HL-60 (cell line): ENCODE data around the gene RFX1.

ENCODE experiments used
- DNase-seq, 2 experiments: peaks; one replicate each; pipeline ENCODE4 v3.0.0-alpha.2; 2010 to 2020; ENCODE audit warnings: low read depth in 1 of 2, low spot score in 1 of 2
- H3K27ac ChIP-seq: fragments of 250-450 bp; sonication (Bioruptor Pico); replicated peaks from 2 replicates; pipeline ENCODE4 v1.5.1; 2020; ENCODE audit warnings: mild to moderate bottlenecking, moderate library complexity
- H3K27me3 ChIP-seq: fragments of 250-450 bp; sonication (Bioruptor Pico); 2 replicates; pipeline ENCODE4 v1.5.1; 2021; ENCODE audit warnings: mild to moderate bottlenecking, moderate library complexity; ENCODE audit not compliant: insufficient read depth, poor library complexity, severe bottlenecking
- H3K4me3 ChIP-seq: replicated peaks from 2 replicates; pipeline ENCODE4 v1.5.1; 2011; ENCODE audit warnings: mild to moderate bottlenecking, control low read depth, low read length; ENCODE audit not compliant: insufficient read depth
- CTCF ChIP-seq: IDR thresholded peaks from one replicate; pipeline ENCODE4 v1.5.1; 2011; ENCODE audit warnings: low read length, control low read depth, inconsistent platforms; ENCODE audit not compliant: insufficient read depth
- GABPA ChIP-seq: IDR thresholded peaks from 2 replicates; pipeline ENCODE4 v1.6.1; 2012; ENCODE audit warnings: low read depth
- POLR2AphosphoS5 ChIP-seq: IDR thresholded peaks from 2 replicates; pipeline ENCODE4 v1.6.1; 2012; ENCODE audit warnings: low read depth
- REST ChIP-seq: IDR thresholded peaks from 2 replicates; pipeline ENCODE4 v1.6.1; 2012; ENCODE audit warnings: low read depth; ENCODE audit not compliant: insufficient replicate concordance
- SPI1 ChIP-seq: IDR thresholded peaks from 2 replicates; pipeline ENCODE4 v1.6.1; 2012; ENCODE audit warnings: low read depth, mild to moderate bottlenecking, borderline replicate concordance

RFX1 gene

GRCh38 chr19:13986348-13986904 lies 19.7 kb downstream of the RFX1 start:
- peak; percentile 95 to 99 for DNase-seq
- TF ChIP-seq REST, result no peak
- peak; percentile 94 for TF ChIP-seq SPI1
- peak; percentile 80 for TF ChIP-seq POLR2AphosphoS5
- no peak for TF ChIP-seq CTCF
- 0 out of 2 replicates have a peak, but pooled peaks have one; percentile 3 for TF ChIP-seq GABPA
- H3K27me3 ChIP-seq, result no peaks in the 10 kb centered on the region
- no peak overlapping the region for H3K4me3 ChIP-seq
- peak overlapping the region; percentile 98 for H3K27ac ChIP-seq

- Histone ChIP-seq H3K27ac (peak overlapping the region; percentile 98), H3K27me3 (no peaks in the 10 kb centered on the region), H3K4me3 (no peak overlapping the region)
- TF ChIP-seq SPI1 (no peak), REST (no peak), POLR2AphosphoS5 (no peak), GABPA (no peak), CTCF (no peak)
- no peak for DNase-seq
These were observed 20.3 kb downstream of the RFX1 start for GRCh38 chr19:13985771-13986347.

- TF ChIP-seq POLR2AphosphoS5 (no peak), GABPA (no peak), CTCF (no peak), REST (no peak), SPI1 (no peak)
- DNase-seq, result peak; percentile 15 to 55
- H3K27ac ChIP-seq, result peak overlapping the region; percentile 98
- H3K27me3 ChIP-seq, result no peaks in the 10 kb centered on the region
- H3K4me3 ChIP-seq, result no peak overlapping the region
These were observed 21.0 kb downstream of the RFX1 start for GRCh38 chr19:13984875-13985741.
